ENCODE data around the gene DEPDC5. TPM values are rescaled to one million over a fixed set of nuclear protein-coding genes. Genes with fewer than 3 reads are reported as not detected.

DEPDC5 gene
- total and polyA plus RNA-seq, 2 experiments from 2014 or later, result 6.3 to 7.6 TPM

DNA sequence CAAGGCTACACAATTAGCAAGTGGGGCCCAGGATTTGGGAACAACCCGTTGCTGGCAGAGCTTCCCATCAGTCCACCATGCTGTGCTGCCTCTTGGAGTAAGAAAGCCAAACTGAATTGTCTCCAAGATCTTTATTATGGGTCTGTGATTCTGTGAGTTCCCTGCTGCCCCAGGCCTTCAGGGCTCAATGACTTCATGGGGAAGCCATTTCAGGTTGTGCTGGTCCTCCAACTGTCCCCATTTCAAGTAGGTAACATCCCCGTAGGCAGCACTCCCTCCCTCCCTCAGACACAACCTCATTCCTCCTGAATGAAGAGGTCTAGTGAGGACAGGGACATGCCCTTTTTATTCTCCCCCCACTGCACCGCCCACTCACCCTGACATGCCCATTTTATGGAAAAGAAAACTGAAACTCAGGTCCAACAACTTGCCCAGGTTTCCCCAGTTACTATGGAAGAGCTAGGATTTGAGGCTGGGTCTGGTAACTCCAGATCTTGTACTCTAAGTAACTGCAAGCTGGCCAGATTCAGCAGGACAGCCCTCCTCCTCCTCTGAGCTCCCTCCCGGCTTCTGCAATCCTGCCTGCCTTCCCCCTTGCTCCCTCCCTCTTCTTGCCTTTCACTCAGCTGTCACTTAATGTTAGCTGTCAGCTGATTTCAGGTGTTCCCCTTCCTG, 182.3 kb downstream of the DEPDC5 start:
- 74 to 81% methylated on average over 4 of the region's 4 CpGs for WGBS, 2 experiments (ENCODE audit: low coverage in 1 of 2, low lambda C conversion rate in 2 of 2, missing lambda C conversion rate in 2 of 2)
- in situ Hi-C loops (cut with MboI), result no loop called here

DNA sequence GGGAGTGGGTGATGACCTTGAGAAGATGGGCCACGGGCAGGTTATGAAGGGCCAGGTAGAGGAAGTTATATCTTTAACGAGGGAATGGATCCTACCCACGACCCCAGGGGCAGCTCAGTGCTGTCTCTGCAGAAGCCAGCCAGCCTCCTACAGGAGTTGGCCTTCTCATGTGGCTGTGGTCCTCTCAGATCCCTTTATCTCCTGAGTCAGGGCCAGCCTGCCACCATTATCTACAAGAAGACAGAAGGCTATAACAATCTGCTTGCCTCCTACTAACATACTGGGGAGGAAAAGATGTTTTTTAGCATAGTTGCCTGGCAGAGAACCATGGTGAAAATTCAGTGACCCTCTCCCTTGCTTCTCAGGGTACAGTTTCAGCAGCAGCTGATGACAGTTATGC, 183.5 kb downstream of the DEPDC5 start:
- Histone ChIP-seq H3K9me2 (ENCODE audit: insufficient read depth) (no peaks in the 10 kb centered on the region), H2AFZ (no peak overlapping the region), H3F3A (ENCODE audit: insufficient read depth) (no peaks in the 10 kb centered on the region), H3K79me2 (ENCODE audit: insufficient read depth) (no peaks in the 10 kb centered on the region), H3K4me3 (no peak overlapping the region), H3K4me2 (ENCODE audit: unreplicated experiment) (no peak overlapping the region), H3K27me3 (replicated peaks; ENCODE audit: insufficient read depth) (no peaks in the 10 kb centered on the region), H4K20me1 (ENCODE audit: insufficient read depth) (no peaks in the 10 kb centered on the region), H3K27ac (no peak overlapping the region), H3K36me3 (ENCODE audit: low read depth) (no peaks in the 10 kb centered on the region), H3K9me3 (ENCODE audit: low read depth) (no peaks in the 10 kb centered on the region), H3K4me1 (ENCODE audit: insufficient read depth) (no peaks in the 10 kb centered on the region), H3K9ac (no peak overlapping the region)
- WGBS, 2 experiments (ENCODE audit: low coverage in 1 of 2, low lambda C conversion rate in 2 of 2, missing lambda C conversion rate in 2 of 2), result 75 to 85% methylated on average over 3 of the region's 3 CpGs
- no peak for DNase-seq
- TF ChIP-seq EZH2phosphoT487 (IDR thresholded peaks at IDR 0.05; ENCODE audit: insufficient read depth, low read depth) (no peak), EZH2 (IDR thresholded peaks at IDR 0.05; ENCODE audit: insufficient read depth, poor library complexity, severe bottlenecking) (no peak)
- in situ Hi-C loops (cut with MboI), result no loop called here

More for the DNA sequence above, 182.3 kb downstream of the DEPDC5 start:
- H3K27me3 ChIP-seq (replicated peaks; ENCODE audit: insufficient read depth), result no peaks in the 10 kb centered on the region
- H3K9me2 ChIP-seq (ENCODE audit: insufficient read depth), result no peaks in the 10 kb centered on the region
- H4K20me1 ChIP-seq (ENCODE audit: insufficient read depth), result no peaks in the 10 kb centered on the region
- DNase-seq, result no peak
- H3K4me2 ChIP-seq (ENCODE audit: unreplicated experiment), result no peak overlapping the region
- no peaks in the 10 kb centered on the region for H3K79me2 ChIP-seq (ENCODE audit: insufficient read depth)
- H2AFZ ChIP-seq, result no peak overlapping the region
- H3K27ac ChIP-seq, result no peak overlapping the region
- no peak overlapping the region for H3K4me3 ChIP-seq
- H3F3A ChIP-seq (ENCODE audit: insufficient read depth), result no peaks in the 10 kb centered on the region
- TF ChIP-seq EZH2 (IDR thresholded peaks at IDR 0.05; ENCODE audit: insufficient read depth, poor library complexity, severe bottlenecking) (no peak), EZH2phosphoT487 (IDR thresholded peaks at IDR 0.05; ENCODE audit: insufficient read depth, low read depth) (no peak)
- H3K9me3 ChIP-seq (ENCODE audit: low read depth), result no peaks in the 10 kb centered on the region
- no peaks in the 10 kb centered on the region for H3K4me1 ChIP-seq (ENCODE audit: insufficient read depth)
- no peak overlapping the region for H3K9ac ChIP-seq
- H3K36me3 ChIP-seq (ENCODE audit: low read depth), result no peaks in the 10 kb centered on the region

DNA sequence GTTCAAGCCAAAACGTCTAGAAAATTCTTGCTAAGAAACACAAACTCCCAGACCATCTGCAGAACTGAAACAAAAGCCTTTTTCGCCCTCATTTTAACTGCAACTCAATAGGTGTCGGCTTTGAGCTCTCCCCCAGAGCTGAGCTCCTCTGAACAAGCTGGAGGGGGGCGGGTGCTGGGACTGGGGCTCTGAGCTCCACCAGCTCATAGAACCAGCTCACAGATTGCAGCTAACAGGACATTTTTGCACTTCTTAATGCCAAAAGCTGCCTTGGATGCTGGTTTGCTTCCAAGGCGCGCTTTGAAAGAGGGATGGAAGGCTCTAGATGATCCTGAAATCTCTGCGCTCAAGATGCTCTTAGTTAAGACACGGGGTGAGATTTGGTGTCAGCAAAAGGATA, 184.5 kb downstream of the DEPDC5 start:
- no peak for DNase-seq
- TF ChIP-seq EZH2 (IDR thresholded peaks at IDR 0.05; ENCODE audit: insufficient read depth, poor library complexity, severe bottlenecking), result no peak
- TF ChIP-seq EZH2phosphoT487 (IDR thresholded peaks at IDR 0.05; ENCODE audit: insufficient read depth, low read depth), result no peak
- H3K9me2 ChIP-seq (ENCODE audit: insufficient read depth), result no peaks in the 10 kb centered on the region
- in situ Hi-C loops (cut with MboI), result no loop called here
- H3K27ac ChIP-seq, result no peak overlapping the region
- no peaks in the 10 kb centered on the region for H3K9me3 ChIP-seq (ENCODE audit: low read depth)
- H3K4me2 ChIP-seq (ENCODE audit: unreplicated experiment), result no peak overlapping the region
- no peak overlapping the region for H3K4me3 ChIP-seq
- no peaks in the 10 kb centered on the region for H3K4me1 ChIP-seq (ENCODE audit: insufficient read depth)
- H3K9ac ChIP-seq, result no peak overlapping the region
- no peaks in the 10 kb centered on the region for H3K79me2 ChIP-seq (ENCODE audit: insufficient read depth)
- no peak overlapping the region for H2AFZ ChIP-seq
- H4K20me1 ChIP-seq (ENCODE audit: insufficient read depth), result no peaks in the 10 kb centered on the region
- H3F3A ChIP-seq (ENCODE audit: insufficient read depth), result no peaks in the 10 kb centered on the region
- no peaks in the 10 kb centered on the region for H3K36me3 ChIP-seq (ENCODE audit: low read depth)
- H3K27me3 ChIP-seq (replicated peaks; ENCODE audit: insufficient read depth), result no peaks in the 10 kb centered on the region
- WGBS, 2 experiments (ENCODE audit: low coverage in 1 of 2, low lambda C conversion rate in 2 of 2, missing lambda C conversion rate in 2 of 2), result 60 to 66% methylated on average over 8 of the region's 8 CpGs

DNA sequence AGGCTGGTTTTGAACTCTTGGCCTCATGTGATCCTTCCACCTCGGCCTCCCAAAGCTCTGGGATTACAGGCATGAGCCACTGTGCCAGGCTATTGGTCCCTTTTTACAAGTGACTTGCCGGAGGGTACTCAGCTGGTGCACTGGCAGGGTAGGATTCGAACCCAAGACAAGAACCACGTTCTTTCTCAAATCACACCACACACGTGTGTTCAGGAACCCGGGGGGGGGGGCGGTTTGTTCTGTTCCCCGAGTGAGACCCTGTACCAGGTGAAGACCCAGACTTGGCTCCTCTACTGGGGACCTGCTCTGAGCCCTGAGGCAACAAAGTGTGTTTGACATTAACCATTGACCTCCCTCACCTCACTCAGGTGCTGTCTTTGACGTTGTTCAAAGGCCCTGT, 186.7 kb downstream of the DEPDC5 start:
- WGBS, 2 experiments (ENCODE audit: low coverage in 1 of 2, low lambda C conversion rate in 2 of 2, missing lambda C conversion rate in 2 of 2), result 77 to 87% methylated on average over 9 of the region's 9 CpGs
- H3K9me3 ChIP-seq (ENCODE audit: low read depth), result no peaks in the 10 kb centered on the region
- DNase-seq, result no peak
- no peaks in the 10 kb centered on the region for H3K27me3 ChIP-seq (replicated peaks; ENCODE audit: insufficient read depth)
- H3F3A ChIP-seq (ENCODE audit: insufficient read depth), result no peaks in the 10 kb centered on the region
- H3K4me1 ChIP-seq (ENCODE audit: insufficient read depth), result no peaks in the 10 kb centered on the region
- H2AFZ ChIP-seq, result no peak overlapping the region
- H3K4me2 ChIP-seq (ENCODE audit: unreplicated experiment), result no peak overlapping the region
- H3K79me2 ChIP-seq (ENCODE audit: insufficient read depth), result peaks cover 9% of the 10 kb centered on the region
- no peak overlapping the region for H3K9ac ChIP-seq
- no peak overlapping the region for H3K27ac ChIP-seq
- H3K36me3 ChIP-seq (ENCODE audit: low read depth), result no peaks in the 10 kb centered on the region
- no peak overlapping the region for H3K4me3 ChIP-seq
- H3K9me2 ChIP-seq (ENCODE audit: insufficient read depth), result no peaks in the 10 kb centered on the region
- in situ Hi-C loops (cut with MboI), result no loop called here
- H4K20me1 ChIP-seq (ENCODE audit: insufficient read depth), result no peaks in the 10 kb centered on the region
- TF ChIP-seq EZH2phosphoT487 (IDR thresholded peaks at IDR 0.05; ENCODE audit: insufficient read depth, low read depth), result no peak
- TF ChIP-seq EZH2 (IDR thresholded peaks at IDR 0.05; ENCODE audit: insufficient read depth, poor library complexity, severe bottlenecking), result no peak

Data from GM23248 (cell line).